Activated CD4-positive, alpha-beta T cell treated with anti-CD3 and anti-CD28 coated beads for 48 hours (primary cell): ENCODE data around the gene TCF20.

Experiments used
- DNase-seq: peaks from one replicate; pipeline ENCODE4 v3.0.0-alpha.2; 2020

TCF20 gene

GRCh38 chr22:42281706-42282251 is 11.3 kb upstream of the TCF20 start:
- DNase-seq, result no peak

DNA sequence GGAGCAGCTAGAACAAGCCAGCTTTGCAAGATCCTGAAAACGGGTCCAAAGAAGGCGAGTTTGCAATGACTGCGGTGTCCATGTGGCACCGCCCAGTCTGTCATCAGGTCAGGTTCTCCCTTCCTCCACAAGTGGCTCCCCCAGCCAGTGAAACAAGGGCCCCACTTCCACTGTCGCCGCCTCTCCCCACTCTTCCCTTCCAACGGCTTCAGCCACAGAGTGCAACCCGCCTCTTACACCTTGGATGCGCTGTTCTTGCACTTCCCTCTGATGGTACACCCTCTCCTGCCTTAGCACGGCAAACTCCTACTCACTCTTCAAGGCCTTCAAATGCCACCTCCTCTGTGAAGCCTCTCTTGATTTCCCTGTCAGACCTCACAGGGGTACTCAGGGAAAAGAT is 10.8 kb upstream of the TCF20 start:
- no peak for DNase-seq

DNA sequence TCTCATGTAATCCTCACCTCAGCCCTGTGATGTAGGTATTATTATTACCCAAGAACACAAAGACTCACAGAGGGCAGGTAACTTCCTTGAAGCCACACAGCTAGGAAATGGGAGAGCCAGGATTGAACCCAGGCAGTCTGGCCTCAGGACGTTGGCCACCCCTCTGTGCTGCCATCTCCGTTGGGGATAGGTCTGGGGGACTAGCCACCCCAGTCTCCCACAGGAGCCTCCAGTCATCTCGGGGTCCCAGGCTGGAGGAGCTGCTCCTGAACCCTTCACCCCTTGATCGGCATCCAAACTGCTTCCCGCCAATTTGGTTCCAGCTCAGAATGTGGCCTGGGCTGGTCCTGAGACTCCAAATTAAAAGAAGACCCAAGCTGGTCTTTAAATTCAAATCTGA is 10.4 kb upstream of the TCF20 start:
- no peak for DNase-seq

DNA sequence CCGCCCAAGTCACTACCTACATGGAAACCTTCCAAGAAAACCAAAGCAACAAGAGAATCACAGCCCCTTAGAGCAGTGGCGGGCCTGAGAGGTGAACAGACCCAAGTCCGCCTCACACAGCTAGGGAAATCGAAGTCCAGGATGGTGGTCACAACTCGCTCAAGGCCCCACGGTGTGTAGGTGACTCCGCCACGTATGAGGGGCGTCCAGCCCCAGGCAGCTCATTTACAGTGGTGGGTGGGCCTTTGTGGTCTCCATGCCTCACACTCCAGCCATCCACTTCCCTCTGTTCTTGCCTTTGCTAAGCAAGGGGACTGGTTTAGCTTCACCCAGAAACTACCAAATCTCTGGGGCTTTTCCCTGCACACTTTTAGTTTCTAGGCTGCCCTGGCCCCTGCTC is 9.7 kb upstream of the TCF20 start:
- DNase-seq, result no peak

- DNase-seq, result no peak
These were observed 9.1 kb upstream of the TCF20 start for GRCh38 chr22:42279425-42280020.

- DNase-seq, result no peak
These were observed 7.7 kb upstream of the TCF20 start for GRCh38 chr22:42277988-42278776.

GRCh38 chr22:42277232-42277753 is 6.8 kb upstream of the TCF20 start:
- no peak for DNase-seq

DNA sequence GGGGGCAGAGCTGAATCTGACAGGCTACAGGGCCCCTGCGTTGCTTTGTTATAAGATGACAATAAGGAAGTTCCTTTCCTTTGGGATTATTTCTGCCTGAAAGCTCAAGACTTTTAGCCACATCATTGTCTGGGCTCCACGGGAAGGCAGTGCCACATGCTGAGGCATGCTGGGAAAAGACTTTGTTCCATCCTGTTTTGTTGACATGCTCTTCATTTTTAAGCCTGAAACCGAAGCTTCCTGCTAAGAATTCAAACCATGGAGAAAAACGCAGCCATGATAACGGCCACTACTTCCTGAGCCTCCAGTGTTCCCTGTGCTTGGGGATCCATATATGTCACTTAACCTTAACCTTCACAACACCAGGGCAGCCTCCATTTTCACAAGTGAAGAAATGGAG is 5.5 kb upstream of the TCF20 start:
- no peak for DNase-seq

GRCh38 chr22:42275176-42275575 is 4.7 kb upstream of the TCF20 start:
- DNase-seq, result no peak

DNA sequence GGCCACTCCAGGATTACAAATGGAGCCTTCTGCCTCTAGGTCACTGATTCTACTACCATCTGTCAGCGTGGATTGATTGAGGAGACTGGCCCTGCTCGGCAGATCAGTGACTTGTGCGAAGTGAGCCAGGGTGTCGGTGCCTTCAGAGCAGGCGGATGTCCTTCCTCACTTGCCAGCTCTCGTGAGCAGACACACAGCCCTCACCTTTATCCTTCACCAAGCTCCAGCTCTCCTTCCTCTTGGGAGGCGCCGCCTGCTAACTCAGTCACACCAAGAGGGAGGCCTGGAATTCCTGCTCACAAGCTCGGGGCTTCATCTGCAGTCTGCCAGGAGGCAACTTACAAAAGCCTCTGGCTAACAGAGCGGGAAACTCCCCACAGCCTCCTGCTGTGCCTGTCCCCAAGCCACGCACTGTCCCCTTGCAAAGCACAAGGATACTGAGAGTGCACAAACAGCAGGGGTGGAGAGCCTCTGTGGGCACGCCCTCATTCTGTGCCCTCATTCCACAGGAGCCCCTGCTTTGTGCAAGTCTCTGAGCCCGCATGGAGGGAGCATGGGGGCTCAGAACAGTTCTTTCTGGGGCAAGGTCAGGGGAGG is 3.5 kb upstream of the TCF20 start:
- DNase-seq, result no peak

DNA sequence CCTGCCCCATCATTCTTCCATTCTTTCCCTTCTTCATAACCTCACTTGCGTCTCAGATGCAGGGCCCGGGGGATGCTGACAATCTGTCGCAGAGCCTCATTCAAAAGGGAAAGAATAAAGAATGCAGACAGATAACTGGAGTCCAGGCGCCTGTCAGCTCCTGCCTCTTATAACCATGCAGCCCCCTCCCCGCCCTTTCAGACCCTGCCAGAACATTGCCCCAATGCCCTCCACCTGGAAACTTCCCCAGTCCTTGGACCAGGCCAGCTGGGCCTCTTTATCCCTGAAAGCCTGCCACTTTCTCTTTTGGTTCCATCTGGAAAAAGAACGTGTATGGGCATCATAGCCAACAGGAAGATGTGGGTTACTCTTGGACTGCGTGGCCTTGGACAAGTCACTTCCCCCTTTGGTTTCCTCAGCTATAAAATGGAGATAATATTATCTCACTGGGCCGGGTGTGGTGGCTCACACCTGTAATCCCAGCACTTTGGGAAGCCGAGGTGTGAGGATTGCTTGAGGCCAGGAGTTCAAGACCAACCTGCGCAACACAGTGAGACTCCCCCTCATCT is 2.1 kb upstream of the TCF20 start:
- no peak for DNase-seq

DNA sequence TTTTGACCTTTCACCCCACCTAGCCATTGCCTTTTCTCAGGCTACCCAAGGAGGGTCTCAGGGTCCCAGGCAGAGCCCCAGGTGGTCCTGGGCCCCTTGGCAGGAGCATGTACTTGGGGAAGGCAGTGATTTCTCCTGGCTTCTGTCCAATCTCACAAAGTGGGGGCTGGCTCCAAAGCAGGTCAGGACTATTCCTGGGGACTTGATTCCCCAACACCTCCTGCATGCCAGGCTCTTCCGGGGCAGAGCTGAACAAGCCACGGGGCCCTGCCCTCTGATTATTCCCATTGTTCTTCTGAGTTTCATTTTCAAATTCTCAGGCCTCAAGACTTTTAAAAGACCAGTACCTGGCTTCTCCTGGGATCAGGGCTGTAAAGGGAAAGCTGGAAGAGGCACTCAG is 1.5 kb upstream of the TCF20 start:
- DNase-seq, result no peak

DNA sequence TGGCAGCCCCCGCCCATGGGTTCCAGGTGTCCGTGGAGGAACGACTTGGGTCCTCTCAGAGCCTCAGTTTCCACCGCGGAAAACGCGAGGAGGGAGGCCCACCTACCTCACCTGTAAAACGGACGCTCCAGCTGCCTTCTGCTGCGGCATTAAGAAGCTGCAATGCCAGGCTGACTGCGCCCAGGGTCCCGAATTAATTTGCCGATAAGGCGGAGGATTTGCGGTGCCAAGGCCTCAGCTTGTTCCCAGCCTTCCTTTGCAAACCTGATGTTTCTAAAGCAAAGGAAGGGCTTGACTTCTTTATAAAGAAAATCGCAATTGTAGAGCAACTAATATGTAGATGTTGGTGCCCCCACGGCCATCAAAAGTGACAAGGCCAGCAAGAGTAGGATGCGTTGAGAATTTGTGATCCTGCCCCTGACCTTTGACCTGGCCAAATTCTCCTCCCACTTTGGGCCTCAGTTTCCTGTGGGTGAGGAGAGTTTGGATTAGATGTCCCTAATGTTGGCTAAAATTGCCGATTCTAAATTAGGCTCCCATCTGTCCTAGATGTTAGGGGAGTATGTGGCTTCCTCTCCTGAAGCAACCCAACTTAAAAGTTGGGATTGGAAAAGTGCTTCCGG is 849 bp upstream of the TCF20 start:
- DNase-seq, result no peak

DNA sequence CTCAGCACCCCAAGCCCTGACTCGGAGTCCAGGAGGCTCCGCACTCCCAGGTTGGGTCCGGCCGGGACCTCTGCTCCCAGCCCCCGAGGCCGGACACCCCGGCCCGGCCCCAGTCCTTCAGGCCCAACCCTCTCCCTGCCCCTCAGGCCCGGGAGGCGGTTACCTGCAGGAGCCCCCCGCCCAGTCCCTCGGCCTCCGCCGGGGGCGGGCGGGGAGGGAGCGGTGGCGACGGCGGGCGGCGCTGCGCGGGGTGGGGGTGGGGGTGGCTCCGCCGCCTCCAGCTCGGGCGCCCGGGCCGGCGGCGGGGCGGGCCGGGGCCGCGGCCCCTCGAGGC is 310 bp downstream of the TCF20 start:
- DNase-seq, result peak; percentile 29

GRCh38 chr22:42269432-42270175 is 849 bp downstream of the TCF20 start:
- peak; percentile 81 for DNase-seq

- no peak for DNase-seq
These were observed 1.5 kb downstream of the TCF20 start for GRCh38 chr22:42268852-42269410.

DNA sequence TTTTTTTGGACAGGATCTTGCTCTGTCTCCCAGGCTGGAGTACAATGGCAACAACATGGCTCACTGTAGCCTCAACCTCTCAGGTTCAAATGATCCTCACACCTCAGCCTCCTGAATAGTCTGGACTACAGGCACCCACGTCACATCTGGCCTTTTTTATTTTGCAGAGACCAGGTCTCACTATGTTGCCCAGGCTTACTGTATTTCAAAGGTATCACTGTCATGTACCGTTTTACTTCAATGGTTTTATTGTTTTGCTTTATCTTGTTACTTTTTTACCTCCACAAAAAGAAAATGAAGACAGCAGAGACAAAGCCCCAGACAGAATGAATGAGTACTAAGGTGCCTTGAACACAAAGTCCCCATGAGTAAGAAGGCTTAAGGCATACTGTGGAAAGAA is 5.1 kb downstream of the TCF20 start:
- no peak for DNase-seq

DNA sequence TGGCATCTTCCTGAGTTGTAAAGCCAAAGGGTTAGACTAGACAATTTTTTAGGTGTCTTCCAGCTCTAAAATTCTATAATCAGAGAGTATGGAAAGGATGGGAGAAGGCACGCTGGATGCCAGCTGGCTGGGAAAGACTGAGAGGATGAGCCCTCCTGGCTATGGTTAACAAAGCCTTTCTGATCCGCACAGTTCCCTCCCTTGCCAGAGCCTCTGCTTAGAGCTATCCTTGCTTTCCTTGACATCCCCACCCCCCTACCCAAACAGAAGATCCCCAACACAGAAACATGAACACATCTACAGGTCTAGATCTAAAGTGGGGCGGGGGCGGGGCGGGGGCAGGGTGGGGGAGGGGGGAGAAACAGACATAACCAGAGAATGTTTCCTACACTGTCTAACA is 6.5 kb downstream of the TCF20 start:
- DNase-seq, result no peak

DNA sequence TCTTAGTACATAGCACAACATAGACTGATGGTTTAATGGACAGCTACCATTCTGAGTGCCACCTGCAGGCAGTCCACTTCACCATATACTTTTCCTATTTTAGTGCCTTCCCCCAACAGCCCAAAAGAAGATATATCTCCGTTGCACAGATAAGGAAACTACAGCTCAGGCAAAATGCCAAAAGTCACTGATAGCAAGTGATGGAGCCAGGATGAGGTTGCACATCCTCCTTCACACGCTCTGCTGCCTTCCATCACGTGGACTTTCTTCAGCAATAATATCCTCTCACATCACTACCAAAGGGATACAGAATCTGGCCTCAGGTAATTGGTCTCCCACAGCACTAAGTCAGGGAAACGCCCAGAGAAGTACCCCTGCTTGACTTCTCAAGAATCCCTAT is 7.5 kb downstream of the TCF20 start:
- DNase-seq, result no peak

DNA sequence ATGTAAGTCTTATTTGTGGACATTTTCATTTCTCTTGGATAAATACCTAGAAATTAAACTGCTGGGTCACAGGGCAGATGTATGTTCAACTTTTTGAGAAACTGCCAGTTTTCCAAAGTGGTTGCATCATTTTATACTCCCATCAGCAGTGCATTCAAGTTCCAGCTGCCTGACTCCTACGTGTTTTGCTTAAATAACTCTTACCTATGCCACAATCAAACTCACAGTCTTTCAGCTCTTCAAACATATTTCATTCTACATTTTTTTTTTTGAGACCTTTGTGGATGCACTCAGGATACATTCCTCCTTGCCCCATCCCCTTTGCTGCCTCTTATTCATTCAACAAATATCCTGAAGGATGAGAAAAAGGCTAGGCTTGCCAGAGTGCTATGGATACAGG is 9.2 kb downstream of the TCF20 start:
- no peak for DNase-seq

- DNase-seq, result no peak
These were observed 12.3 kb downstream of the TCF20 start for GRCh38 chr22:42258126-42258525.

- no peak for DNase-seq
These were observed 13.1 kb downstream of the TCF20 start for GRCh38 chr22:42257386-42257785.
